GM12878 (cell line): ENCODE data around the gene CTNNA3.

Source experiments
- ATF2 ChIP-seq: IDR thresholded peaks from 2 replicates; pipeline ENCODE4 v1.6.1; 2012; ENCODE audit warnings: low read length, inconsistent platforms
- BACH1 ChIP-seq: fragments of 450-650 bp; IDR thresholded peaks from 2 replicates; pipeline ENCODE4 v1.6.1; 2017; ENCODE audit warnings: mild to moderate bottlenecking, borderline replicate concordance
- BRCA1 ChIP-seq: IDR thresholded peaks from 2 replicates; pipeline ENCODE4 v1.6.1; 2011; ENCODE audit warnings: low read depth, low read length, improper control_type of control experiment
- CBX3 ChIP-seq: fragments of 200-600 bp; sonication (generic); IDR thresholded peaks from 2 replicates; pipeline ENCODE4 v1.6.1; 2016; ENCODE audit warnings: low read depth, borderline replicate concordance
- CTCF ChIP-seq, 3 experiments: IDR thresholded peaks in 2 of 3; conservative IDR thresholded peaks in 1 of 3; 2 replicates each; pipeline ENCODE4 v1.5.1; 2011; ENCODE audit warnings: low read depth in 3 of 3, low read length in 3 of 3, mild to moderate bottlenecking in 3 of 3, control low read depth in 2 of 3, moderate library complexity in 2 of 3, inconsistent platforms in 1 of 3, mixed read lengths in 1 of 3; ENCODE audit not compliant: control insufficient read depth in 2 of 3, insufficient read depth in 1 of 3; ENCODE audit errors: extremely low read depth in 1 of 3
- NBN ChIP-seq: fragments of 450-650 bp; IDR thresholded peaks from 2 replicates; pipeline ENCODE4 v1.6.1; 2016
- NRF1 ChIP-seq: conservative IDR thresholded peaks from 2 replicates; pipeline ENCODE4 v1.6.1; 2011; ENCODE audit warnings: mild to moderate bottlenecking, low read depth, low read length, improper control_type of control experiment
- POLR2A ChIP-seq: IDR thresholded peaks from 2 replicates; pipeline ENCODE4 v1.6.1; 2011; ENCODE audit warnings: low read depth, mild to moderate bottlenecking, low read length
- POLR2AphosphoS5 ChIP-seq: IDR thresholded peaks from 2 replicates; pipeline ENCODE4 v1.6.1; 2011; ENCODE audit warnings: mild to moderate bottlenecking, low read length, inconsistent platforms
- SP1 ChIP-seq: IDR thresholded peaks from one replicate; pipeline ENCODE4 v1.6.1; 2011; ENCODE audit warnings: low read depth, low read length
- STAT1 ChIP-seq: fragments of 450-650 bp; conservative IDR thresholded peaks from 2 replicates; pipeline ENCODE4 v1.6.1; 2014; ENCODE audit warnings: antibody characterized with exemption, mild to moderate bottlenecking
- TAF1 ChIP-seq: IDR thresholded peaks from 2 replicates; pipeline ENCODE4 v1.6.1; 2011; ENCODE audit warnings: mild to moderate bottlenecking, low read depth, low read length, borderline replicate concordance
- ZBED1 ChIP-seq: IDR thresholded peaks from 2 replicates; pipeline ENCODE4 v1.6.1; 2016; ENCODE audit warnings: borderline replicate concordance

- TF ChIP-seq CBX3 (no peak), CTCF (IDR thresholded peaks at IDR 0.05 in 2 of 3, conservative IDR thresholded peaks at IDR 0.05 in 1 of 3; ENCODE audit: control insufficient read depth in 2 of 3, extremely low read depth in 1 of 3, insufficient read depth in 1 of 3, low read depth in 3 of 3, low read length in 3 of 3) (no peak), TAF1 (no peak), BACH1 (no peak), SP1 (no peak), BRCA1 (no peak), NRF1 (no peak), NBN (no peak), POLR2AphosphoS5 (no peak), POLR2A (no peak), STAT1 (no peak), ZBED1 (no peak), ATF2 (no peak)
These were observed 262.7 kb downstream of the CTNNA3 start for GRCh38 chr10:67433276-67433675.
